Amniotic stem cell (primary cell): Measurements from ENCODE around the gene SOCS1.

ENCODE experiments used
- DNase-seq: peaks from one replicate; lab custom pipeline; 2025; lab: John Stamatoyannopoulos, UW

SOCS1 gene

GRCh38 chr16:11285842-11286241 is 29.8 kb upstream of the SOCS1 start:
- no peak for DNase-seq

- DNase-seq: no peak
These were observed 27.8 kb upstream of the SOCS1 start for GRCh38 chr16:11283820-11284248.

- no peak for DNase-seq
These were observed 24.9 kb upstream of the SOCS1 start, which contains the start of gene PRM1 for GRCh38 chr16:11280616-11281522. Gene PRM1 (minus strand): TSS chr16:11281330. CDS start chr16:11281238, 92 bp downstream.

GRCh38 chr16:11278681-11279628 is 23.0 kb upstream of the SOCS1 start:
- DNase-seq: no peak

- DNase-seq: no peak
These were observed 21.8 kb upstream of the SOCS1 start for GRCh38 chr16:11277607-11278337.

GRCh38 chr16:11276896-11277593 is 21.0 kb upstream of the SOCS1 start:
- no peak for DNase-seq

- no peak for DNase-seq
These were observed 20.3 kb upstream of the SOCS1 start, which contains the start of gene PRM2 for GRCh38 chr16:11276143-11276895. Gene PRM2 (minus strand): TSS chr16:11276480. CDS start chr16:11276370, 110 bp downstream.

- no peak for DNase-seq
These were observed 19.0 kb upstream of the SOCS1 start for GRCh38 chr16:11274964-11275363.

GRCh38 chr16:11273721-11274324 is 17.8 kb upstream of the SOCS1 start:
- no peak for DNase-seq

GRCh38 chr16:11272921-11273720 is 17.1 kb upstream of the SOCS1 start, which contains the start of gene PRM3:
Gene PRM3 (minus strand): TSS chr16:11273629. CDS start chr16:11273595, 34 bp downstream.
- DNase-seq: no peak

- no peak for DNase-seq
These were observed 16.5 kb upstream of the SOCS1 start for GRCh38 chr16:11272484-11272883.

GRCh38 chr16:11271610-11272009 is 15.6 kb upstream of the SOCS1 start:
- no peak for DNase-seq

- no peak for DNase-seq
These were observed 14.7 kb upstream of the SOCS1 start for GRCh38 chr16:11270602-11271162.

GRCh38 chr16:11268921-11269375 is 12.9 kb upstream of the SOCS1 start, which contains the start of gene TNP2:
Gene TNP2 (minus strand): TSS chr16:11269325. CDS start chr16:11269262, 63 bp downstream.
- no peak for DNase-seq

GRCh38 chr16:11265124-11265523 is 9.1 kb upstream of the SOCS1 start:
- no peak for DNase-seq

- DNase-seq: no peak
These were observed 8.3 kb upstream of the SOCS1 start for GRCh38 chr16:11264155-11264832.

GRCh38 chr16:11263737-11264136 is 7.7 kb upstream of the SOCS1 start:
- no peak for DNase-seq

- no peak for DNase-seq
These were observed 6.9 kb upstream of the SOCS1 start for GRCh38 chr16:11262915-11263314.
